GM18526 (cell line): ENCODE data around the gene GRK6.

Source experiments
- POLR2A ChIP-seq: IDR thresholded peaks from 3 replicates; pipeline ENCODE4 v1.6.1; 2011; ENCODE audit not compliant: insufficient read length; ENCODE audit errors: extremely low read depth

The GRK6 gene

DNA sequence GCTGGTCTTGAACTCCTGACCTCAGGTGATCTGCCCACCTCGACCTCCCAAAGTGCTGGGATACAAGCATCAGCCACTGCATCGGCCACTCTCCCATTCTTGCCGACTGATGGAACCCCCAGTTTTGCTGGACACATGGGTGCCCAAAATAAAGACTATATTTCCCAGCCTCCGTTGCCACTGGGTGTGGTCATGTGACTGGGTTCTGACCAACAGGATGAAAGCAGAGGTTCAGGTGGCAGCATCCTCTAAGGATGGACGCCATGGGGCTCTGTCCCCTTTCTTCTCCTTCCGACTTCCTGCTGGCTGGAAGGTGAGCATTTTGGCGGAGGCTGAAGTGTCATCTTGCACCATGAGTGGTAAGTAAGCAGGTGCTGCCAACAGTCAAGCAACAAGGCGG, 60.7 kb downstream of the GRK6 start:
- TF ChIP-seq POLR2A = no peak

DNA sequence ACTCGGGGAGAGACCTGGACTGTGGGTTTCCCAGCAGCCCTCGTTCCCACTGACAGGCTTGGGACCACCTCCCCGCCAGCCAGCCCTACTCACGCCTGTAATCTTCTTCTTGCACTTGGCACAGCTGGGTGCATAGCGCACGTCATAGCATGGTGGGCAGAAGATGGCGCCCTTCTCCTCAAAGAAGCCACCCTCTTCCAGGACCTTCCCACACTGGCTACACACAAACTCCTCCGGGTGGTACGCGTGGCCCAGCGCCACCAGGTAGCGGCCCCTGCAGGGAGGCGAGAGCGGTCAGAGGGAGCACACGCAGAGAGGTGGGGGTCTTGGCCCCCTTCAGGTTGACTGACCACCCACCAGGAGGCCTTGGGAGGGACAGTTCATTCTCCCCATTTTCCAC, 61.5 kb downstream of the GRK6 start:
- TF ChIP-seq POLR2A = no peak

DNA sequence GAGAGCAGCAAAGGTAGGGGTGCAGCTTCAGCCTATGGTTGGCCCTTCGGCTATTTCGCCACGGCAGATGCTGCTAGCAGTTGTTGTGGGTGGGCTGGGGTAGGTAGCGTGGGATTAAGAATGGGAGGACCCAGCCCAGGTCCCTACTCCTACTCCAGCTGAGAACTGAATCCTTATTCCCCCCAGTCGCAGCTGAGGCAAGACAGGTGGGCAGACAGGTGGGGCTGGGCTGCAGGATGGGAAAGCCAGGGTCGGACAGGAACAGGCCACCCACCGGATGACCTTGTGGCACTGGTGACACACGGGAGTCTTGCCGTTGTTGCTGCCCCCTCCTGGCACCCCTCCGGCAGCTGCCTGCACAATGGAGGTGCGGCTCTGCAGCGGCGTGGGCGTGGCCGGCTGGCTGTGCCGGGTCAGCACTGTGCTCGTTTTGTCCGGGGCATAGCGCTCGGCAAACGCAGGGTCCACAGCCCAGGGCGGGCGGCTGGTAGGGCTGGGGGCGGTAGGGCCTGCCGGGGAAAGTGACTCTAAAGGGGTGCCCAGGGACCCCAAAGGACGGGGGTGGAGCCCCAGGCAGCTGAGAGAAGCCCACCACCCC, 62.7 kb downstream of the GRK6 start:
- no peak for TF ChIP-seq POLR2A

DNA sequence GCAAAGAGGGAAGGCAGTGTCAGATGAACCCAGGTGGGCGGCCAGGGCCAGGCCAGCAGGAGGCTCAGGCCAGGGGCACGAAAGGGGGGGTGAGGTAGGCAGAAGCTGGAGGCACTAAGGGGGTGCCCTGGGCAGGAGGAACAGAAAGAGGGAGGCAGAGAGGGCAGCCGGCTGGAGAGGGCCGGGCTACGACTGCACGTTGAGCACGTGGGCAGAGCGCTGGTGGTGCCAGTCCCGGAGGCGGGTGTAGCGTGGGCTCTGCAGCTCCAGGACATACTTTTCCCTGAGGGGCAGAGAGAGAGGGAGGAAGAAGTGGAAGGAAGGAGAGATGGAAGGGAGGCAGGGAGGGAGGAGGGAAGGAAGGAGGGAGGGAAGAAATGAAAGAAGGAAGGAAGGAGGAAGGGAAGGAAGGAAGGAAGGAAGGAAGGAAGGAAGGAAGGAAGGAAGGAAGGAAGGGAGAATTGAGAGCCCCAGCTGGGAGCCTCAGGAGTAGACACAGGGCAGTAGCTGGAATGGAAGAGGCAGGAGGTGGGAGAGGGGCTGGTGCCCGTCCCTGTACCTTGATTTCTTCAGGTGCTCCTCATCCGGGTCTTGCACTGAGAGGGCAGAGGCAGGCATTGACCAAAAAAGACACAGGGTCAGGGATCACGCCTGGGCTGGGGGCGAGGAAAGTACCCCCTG, 64.0 kb downstream of the GRK6 start:
- no peak for TF ChIP-seq POLR2A

DNA sequence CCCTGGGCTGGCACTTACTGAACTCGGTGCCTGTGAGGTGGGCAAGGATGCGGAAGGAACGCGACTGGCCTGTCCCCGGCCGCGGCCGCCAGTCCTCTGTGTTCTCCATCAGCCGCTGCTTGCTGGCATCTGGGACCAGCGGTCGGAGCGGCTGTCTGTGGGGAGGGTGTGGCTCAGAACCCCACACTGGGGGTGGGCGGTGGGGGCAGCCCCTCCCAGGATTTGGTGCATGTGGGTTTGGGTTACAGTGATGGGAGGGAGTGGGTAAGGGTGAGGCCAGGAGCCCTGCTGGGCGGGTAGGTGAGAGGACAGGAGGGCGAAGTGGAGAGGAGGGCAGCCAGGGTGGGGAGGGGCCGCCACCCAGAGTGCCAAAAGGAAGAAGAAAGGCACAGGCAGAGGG, 64.5 kb downstream of the GRK6 start:
- no peak for TF ChIP-seq POLR2A

DNA sequence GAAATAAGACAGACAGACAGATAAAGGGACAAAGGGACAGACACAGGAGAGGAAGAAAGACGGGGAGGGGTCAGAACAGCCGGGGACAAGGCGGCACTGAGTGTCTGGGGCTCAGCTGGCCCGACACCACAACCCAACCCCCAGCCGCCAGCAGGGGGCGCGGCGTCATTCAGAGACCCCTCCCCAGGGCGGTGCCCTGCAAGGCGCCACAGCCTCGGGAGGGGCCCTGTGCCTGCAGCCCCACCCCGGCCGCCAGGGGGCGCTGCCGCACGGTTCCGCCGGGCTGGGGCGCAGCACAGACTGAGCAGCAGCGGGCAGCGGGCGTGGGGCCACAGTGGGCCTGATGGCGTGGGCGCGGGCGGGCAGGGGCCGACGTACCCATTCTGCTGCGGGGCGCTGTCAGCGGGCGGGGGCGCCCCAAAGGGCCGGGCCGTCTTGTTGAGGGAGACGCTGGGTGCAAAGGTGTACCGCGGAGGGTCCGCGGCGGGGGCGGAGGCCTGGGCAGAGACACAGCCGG, 65.0 kb downstream of the GRK6 start:
- TF ChIP-seq POLR2A = no peak

DNA sequence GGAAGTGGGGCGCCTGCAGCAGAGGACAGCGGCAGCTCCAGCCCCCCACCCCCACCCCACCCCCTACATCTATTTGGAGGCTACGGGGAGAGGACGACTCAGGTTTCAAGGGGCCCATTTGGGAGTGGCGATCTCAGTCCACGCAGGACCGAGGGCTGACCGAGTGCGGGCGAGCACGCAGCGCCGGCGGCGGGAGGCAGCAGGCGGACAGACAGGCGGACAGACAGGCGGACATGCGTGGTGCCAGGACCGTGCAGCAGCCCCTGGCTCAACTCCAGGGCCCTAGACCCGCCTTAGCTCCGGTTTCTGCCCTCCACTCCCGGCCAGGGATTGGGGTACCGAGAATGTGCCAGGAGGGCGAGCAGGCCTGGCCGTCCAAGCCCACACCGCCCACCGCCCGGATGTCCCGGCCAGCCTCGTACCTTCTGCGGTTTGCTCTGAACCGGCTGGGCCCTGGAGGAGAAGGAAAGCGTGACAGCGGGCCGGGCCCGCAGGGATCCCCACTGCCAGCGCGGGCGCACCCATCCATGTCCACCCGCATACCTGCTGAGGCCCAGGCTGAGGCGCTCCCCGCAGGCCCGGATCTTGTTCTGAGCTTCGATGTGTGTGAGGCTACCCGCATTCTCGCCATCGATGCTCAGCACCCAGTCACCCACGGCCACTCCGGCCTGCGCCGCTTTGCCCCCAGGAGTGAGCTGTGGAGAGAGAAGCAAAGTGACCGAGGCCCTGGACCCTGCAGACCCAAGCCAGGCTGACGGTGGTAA, 65.7 kb downstream of the GRK6 start:
- TF ChIP-seq POLR2A = no peak
